ENCODE results near the gene PRKN.

The PRKN gene

GRCh38 chr6:161803131-161803530, 924.4 kb downstream of the PRKN start:
- no peak for DNase-seq (ENCODE audit: low read depth)

- DNase-seq (ENCODE audit: low read depth): no peak
Measured at GRCh38 chr6:161802231-161802630, 925.3 kb downstream of the PRKN start.

DNA sequence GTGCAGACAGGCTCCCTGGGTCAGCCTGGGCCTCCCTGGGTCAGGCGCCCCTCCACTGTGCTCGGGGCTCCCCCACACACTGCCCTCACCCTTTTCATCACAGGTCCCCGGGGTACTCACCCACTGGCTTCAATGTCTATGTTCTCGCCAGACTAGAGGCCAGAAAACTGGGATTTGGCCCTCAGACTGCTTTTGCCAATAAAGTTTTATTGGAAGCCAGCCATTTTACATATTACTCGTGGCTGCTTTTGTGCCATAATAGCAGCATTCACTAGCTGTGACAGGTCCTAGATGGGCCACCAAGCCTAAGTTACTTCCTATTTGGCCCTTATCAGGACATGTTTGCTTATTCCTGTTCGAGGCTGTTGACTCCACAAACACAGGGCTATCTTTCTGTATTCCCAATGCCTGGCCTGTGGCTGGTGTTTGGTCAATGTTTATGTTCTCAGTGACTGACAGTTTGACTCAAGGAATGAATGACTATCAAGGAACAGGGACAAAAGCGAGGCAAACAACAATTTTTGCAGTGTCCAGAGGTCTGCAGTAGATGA, 928.6 kb downstream of the PRKN start:
- no peak for DNase-seq (ENCODE audit: low read depth)

DNA sequence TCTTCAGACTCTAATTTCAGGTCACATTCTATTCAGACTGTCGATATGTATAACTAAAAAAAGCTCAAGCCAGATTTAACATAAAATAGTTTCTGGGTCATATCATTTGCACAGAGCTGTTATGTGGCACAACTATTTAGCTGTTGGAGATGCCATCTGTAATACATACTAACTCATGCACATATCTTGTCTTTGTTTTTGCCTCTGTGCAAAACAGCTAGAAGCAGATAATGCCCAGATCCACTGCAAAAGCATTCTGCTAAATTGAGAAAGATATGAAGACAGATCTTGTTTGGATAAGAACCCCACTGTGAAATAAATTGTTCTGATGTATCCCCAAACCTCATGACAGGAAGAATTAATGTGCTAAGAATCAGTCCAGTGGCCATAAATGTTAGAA, 930.9 kb downstream of the PRKN start:
- DNase-seq (ENCODE audit: low read depth): no peak

- DNase-seq (ENCODE audit: low read depth): no peak
Measured at GRCh38 chr6:161792851-161793493, 934.6 kb downstream of the PRKN start.

- no peak for DNase-seq (ENCODE audit: low read depth)
Measured at GRCh38 chr6:161788531-161788930, 939.0 kb downstream of the PRKN start.

GRCh38 chr6:161772176-161772575, 955.4 kb downstream of the PRKN start:
- no peak for DNase-seq (ENCODE audit: low read depth)

- no peak for DNase-seq (ENCODE audit: low read depth)
Measured at GRCh38 chr6:161761966-161762365, 965.6 kb downstream of the PRKN start.

- no peak for DNase-seq (ENCODE audit: low read depth)
Measured at GRCh38 chr6:161755080-161755479, 972.5 kb downstream of the PRKN start.

GRCh38 chr6:161750686-161751085, 976.9 kb downstream of the PRKN start:
- DNase-seq (ENCODE audit: low read depth): no peak

GRCh38 chr6:161749576-161749975, 978.0 kb downstream of the PRKN start:
- DNase-seq (ENCODE audit: low read depth): no peak

- peak; percentile 3 for DNase-seq (ENCODE audit: low read depth)
Measured at GRCh38 chr6:161748535-161749416, 978.8 kb downstream of the PRKN start.

GRCh38 chr6:161747506-161747905, 980.1 kb downstream of the PRKN start:
- no peak for DNase-seq (ENCODE audit: low read depth)

DNA sequence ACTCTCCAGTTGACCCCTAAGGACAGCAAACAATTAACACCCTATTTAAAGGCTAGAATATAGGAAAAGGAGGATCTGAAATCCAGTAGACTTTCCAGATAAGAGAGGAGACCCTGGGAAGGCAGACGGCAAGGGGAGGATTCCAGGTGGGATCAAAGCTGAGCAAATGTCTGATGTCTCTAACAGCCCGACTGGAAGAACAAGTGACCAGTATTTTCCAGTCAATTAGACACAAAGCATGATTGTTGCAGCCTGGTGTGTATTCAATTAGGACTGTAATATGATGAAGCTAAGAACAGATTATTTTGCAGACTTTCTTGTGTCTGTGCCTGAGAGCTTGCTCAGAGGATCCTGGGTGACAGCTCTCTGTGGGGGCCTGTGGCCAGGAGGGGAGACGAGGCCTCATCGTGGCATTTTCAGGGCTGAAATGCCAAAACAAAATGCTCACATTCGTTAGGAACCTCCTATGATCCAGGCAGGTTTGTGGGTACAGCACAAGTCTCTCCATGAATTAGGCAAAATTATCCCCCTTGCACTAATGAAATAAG, 981.9 kb downstream of the PRKN start:
- no peak for DNase-seq (ENCODE audit: low read depth)

GRCh38 chr6:161745128-161745527, 982.4 kb downstream of the PRKN start:
- DNase-seq (ENCODE audit: low read depth): no peak

DNA sequence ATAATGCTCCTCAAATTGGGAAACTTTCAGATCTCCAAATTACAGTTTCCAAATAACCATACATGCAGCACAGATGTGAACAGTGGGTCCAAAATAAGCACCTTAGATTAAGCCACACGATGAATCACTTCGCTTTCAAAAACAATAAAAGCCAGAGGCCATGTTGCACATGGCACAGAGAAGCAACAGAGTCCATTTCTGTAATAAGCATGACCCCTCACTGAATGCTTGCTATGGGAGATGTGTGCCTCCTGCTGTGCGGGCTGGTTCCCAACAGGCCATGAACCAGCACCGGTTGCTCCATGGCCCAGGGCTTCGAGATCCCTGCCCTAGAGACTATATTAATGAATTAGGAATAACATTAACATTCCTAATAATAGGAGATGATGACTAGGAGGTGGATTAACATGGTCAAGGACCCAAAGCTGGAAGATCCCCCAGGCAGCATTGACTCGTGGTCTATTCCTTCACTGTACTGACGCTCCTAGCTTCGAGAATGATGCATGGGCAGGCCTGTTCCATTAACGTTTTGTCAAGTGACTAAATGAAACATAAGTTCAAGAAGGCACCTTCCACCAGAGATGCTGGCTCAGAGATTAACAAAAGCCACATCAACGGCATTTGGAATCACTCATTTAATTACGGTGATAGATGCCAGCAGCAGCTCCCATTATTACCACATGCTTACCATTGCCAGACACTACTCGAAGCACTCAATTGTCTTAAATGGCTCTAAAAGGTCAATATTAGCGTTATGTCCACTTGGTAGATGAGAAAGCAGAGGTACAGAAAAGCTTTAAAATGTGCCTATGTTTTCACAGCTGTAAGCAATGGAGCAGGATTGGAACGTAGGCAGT, 983.1 kb downstream of the PRKN start:
- DNase-seq (ENCODE audit: low read depth): peak; percentile 17

- DNase-seq (ENCODE audit: low read depth): no peak
Measured at GRCh38 chr6:161743509-161744178, 983.9 kb downstream of the PRKN start.

DNA sequence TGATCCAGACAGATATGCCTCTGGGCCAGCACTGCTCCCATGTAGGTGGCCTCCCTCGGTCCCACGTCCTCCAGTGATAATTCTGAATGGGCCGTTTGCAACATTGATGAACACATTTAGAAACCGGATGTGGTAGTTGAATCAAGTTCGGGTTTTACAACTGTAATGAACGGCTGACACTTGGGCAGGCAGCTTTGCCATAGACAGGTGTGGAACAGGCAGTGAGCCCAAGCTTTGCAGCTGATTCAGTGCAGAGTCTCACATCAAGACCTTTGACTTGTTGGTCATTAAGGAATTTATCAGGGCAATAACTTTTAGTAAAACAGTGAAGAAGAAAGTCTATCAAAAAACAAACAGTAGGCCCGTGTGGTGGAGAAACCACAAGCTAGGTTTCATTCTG, 987.1 kb downstream of the PRKN start:
- DNase-seq (ENCODE audit: low read depth): no peak

DNA sequence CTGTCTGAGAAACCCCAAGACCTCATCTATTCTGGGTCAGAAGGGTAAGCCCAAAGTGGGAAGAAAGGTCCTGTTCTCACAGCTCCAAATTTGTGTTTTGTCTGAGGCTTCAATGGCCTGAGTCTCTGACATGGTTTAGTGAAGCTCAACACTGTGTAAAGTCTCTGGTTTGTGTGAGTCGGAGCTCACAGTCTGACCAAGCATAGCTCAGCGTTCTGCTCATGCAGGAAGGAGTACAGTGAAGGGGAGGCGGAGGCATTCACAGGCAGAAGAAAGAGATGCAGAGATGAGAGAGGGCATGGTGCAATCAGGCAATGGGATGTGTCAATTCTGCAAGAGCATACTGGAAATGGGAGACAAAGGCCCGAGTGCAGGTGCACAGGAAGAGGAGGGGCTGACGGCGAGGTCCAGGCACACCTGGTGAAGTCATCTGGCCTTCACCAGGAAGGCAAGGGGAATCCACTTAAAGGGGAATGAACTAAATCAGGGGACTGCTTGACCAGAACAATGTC, 990.7 kb downstream of the PRKN start:
- no peak for DNase-seq (ENCODE audit: low read depth)

- DNase-seq (ENCODE audit: low read depth): no peak
Measured at GRCh38 chr6:161736326-161736725, 991.2 kb downstream of the PRKN start.

GRCh38 chr6:161732594-161732993, 995.0 kb downstream of the PRKN start:
- DNase-seq (ENCODE audit: low read depth): no peak

All from fibroblast of the conjunctiva (primary cell).